SK-N-SH (cell line): ENCODE results near the gene AFF1. TPM values are rescaled to one million over a fixed set of nuclear protein-coding genes. Genes with fewer than 3 reads are reported as not detected.

ENCODE experiments used
- CTCF ChIA-PET: fragments of 300-600, 350-600 bp; formaldehyde crosslinking; extraction: SDS; loops from one replicate; lab custom pipeline; 2021; lab: Yijun Ruan, JAX
- POLR2A ChIA-PET: fragments of 350-600 bp; sonication (Branson Sonifier 250); formaldehyde crosslinking; extraction: SDS; loops from one replicate; lab custom pipeline; 2020; ENCODE audit warnings: antibody characterized with exemption, inconsistent platforms; lab: Yijun Ruan, JAX
- DNase-seq: peaks from one replicate; pipeline ENCODE4 v3.0.0; 2012
- H2AFZ ChIP-seq: fragments of 200-600 bp; sonication (generic); 2 replicates; pipeline ENCODE4 v1.8.1; 2016; ENCODE audit warnings: antibody characterized with exemption, mild to moderate bottlenecking, low read depth
- H3F3A ChIP-seq: fragments of 200-600 bp; sonication (generic); replicated peaks from 2 replicates; pipeline ENCODE3; 2016; ENCODE audit warnings: antibody characterized with exemption, mild to moderate bottlenecking; ENCODE audit not compliant: insufficient read depth
- H3K27ac ChIP-seq, 2 experiments: fragments of 200-500 bp in 1 of 2; fragments of 200-600 bp in 1 of 2; sonication (Bioruptor generic) in 1 of 2; sonication (generic), shearing (Covaris generic) in 1 of 2; 2 replicates each; pipeline versions ENCODE4 v1.5.1 to v1.6.1; 2014 to 2016; ENCODE audit warnings: low read depth in 2 of 2, inconsistent platforms in 1 of 2, low read length in 1 of 2, mild to moderate bottlenecking in 1 of 2, mixed read lengths in 1 of 2
- H3K27me3 ChIP-seq: fragments of 200-600 bp; sonication (generic), shearing (Covaris generic); 2 replicates; pipeline ENCODE4 v1.6.1; 2016; ENCODE audit warnings: mixed run types; ENCODE audit not compliant: insufficient read depth
- H3K36me3 ChIP-seq, 2 experiments: fragments of 200-500 bp in 1 of 2; fragments of 200-600 bp in 1 of 2; sonication (Bioruptor generic) in 1 of 2; sonication (generic) in 1 of 2; replicated peaks in 1 of 2; 2 replicates each; pipeline versions ENCODE3 to v1.5.1; 2014 to 2016; ENCODE audit warnings: low read length in 1 of 2, mild to moderate bottlenecking in 1 of 2; ENCODE audit not compliant: insufficient read depth in 2 of 2, control insufficient read depth in 1 of 2
- H3K4me1 ChIP-seq, 2 experiments: fragments of 200-500 bp in 1 of 2; fragments of 200-600 bp in 1 of 2; sonication (Bioruptor generic) in 1 of 2; sonication (generic), shearing (Covaris generic) in 1 of 2; 2 replicates each; pipeline versions ENCODE4 v1.5.1 to v1.6.1; 2014 to 2016; ENCODE audit warnings: low read depth in 1 of 2, low read length in 1 of 2, mixed run types in 1 of 2; ENCODE audit not compliant: insufficient read depth in 2 of 2, control insufficient read depth in 1 of 2
- H3K4me2 ChIP-seq: fragments of 200-600 bp; sonication (generic), shearing (Covaris generic); 2 replicates; pipeline ENCODE4 v1.6.1; 2017; ENCODE audit warnings: mixed run types
- H3K4me3 ChIP-seq, 2 experiments: fragments of 200-500 bp in 1 of 2; fragments of 200-600 bp in 1 of 2; sonication (Bioruptor generic) in 1 of 2; sonication (generic), shearing (Covaris generic) in 1 of 2; 2 replicates each; pipeline versions ENCODE4 v1.5.1 to v1.8.1; 2014 to 2016; ENCODE audit warnings: low read depth in 2 of 2, inconsistent platforms in 1 of 2, low read length in 1 of 2, mild to moderate bottlenecking in 1 of 2, mixed read lengths in 1 of 2, moderate library complexity in 1 of 2
- H3K79me2 ChIP-seq: fragments of 200-600 bp; sonication (generic); 2 replicates; pipeline ENCODE4 v1.8.1; 2017; ENCODE audit warnings: mild to moderate bottlenecking; ENCODE audit not compliant: insufficient read depth
- H3K9ac ChIP-seq: fragments of 200-600 bp; sonication (generic); 2 replicates; pipeline ENCODE4 v1.6.1; 2017; ENCODE audit warnings: mixed run types
- H3K9me2 ChIP-seq: fragments of 200-600 bp; sonication (generic); 2 replicates; pipeline ENCODE4 v1.6.1; 2017; ENCODE audit warnings: mixed run types
- H3K9me3 ChIP-seq: fragments of 200-600 bp; sonication (generic); 2 replicates; pipeline ENCODE4 v1.6.1; 2017; ENCODE audit warnings: mixed run types, mild to moderate bottlenecking, moderate library complexity
- H4K20me1 ChIP-seq: fragments of 200-600 bp; sonication (generic); 2 replicates; pipeline ENCODE4 v1.6.1; 2017; ENCODE audit warnings: mild to moderate bottlenecking, mixed run types; ENCODE audit not compliant: insufficient read depth
- ELF1 ChIP-seq: IDR thresholded peaks from 2 replicates; pipeline ENCODE4 v1.4.0; 2012
- FOXJ3 ChIP-seq: sonication (generic); formaldehyde crosslinking; IDR thresholded peaks from 2 replicates; pipeline ENCODE4 v1.5.1; 2020; ENCODE audit warnings: mild to moderate bottlenecking, missing genetic modification reagents
- GABPA ChIP-seq: IDR thresholded peaks from 2 replicates; pipeline ENCODE4 v1.4.0; 2012; ENCODE audit warnings: low read depth, mild to moderate bottlenecking
- GATA2 ChIP-seq: sonication (generic); formaldehyde crosslinking; IDR thresholded peaks from 2 replicates; pipeline ENCODE4 v1.5.0; 2020; ENCODE audit warnings: mild to moderate bottlenecking, missing genetic modification reagents
- IRF3 ChIP-seq: fragments of 150-350 bp; IDR thresholded peaks from 2 replicates; pipeline ENCODE4 v1.6.1; 2016; ENCODE audit warnings: mild to moderate bottlenecking, low read depth, low read length
- MXI1 ChIP-seq: IDR thresholded peaks from 2 replicates; pipeline ENCODE4 v1.6.1; 2012; ENCODE audit warnings: mild to moderate bottlenecking, low read depth, low read length, improper control_type of control experiment
- NRF1 ChIP-seq: IDR thresholded peaks from 2 replicates; pipeline ENCODE4 v1.6.1; 2012; ENCODE audit warnings: low read depth, mild to moderate bottlenecking, low read length
- POLR2AphosphoS5 ChIP-seq: IDR thresholded peaks from 2 replicates; pipeline ENCODE4 v1.6.1; 2012; ENCODE audit warnings: low read depth, low read length
- RCOR1 ChIP-seq: fragments of 150-350 bp; IDR thresholded peaks from 2 replicates; pipeline ENCODE4 v1.6.1; 2017; ENCODE audit warnings: antibody characterized with exemption, low read length
- ZBTB33 ChIP-seq: IDR thresholded peaks from 2 replicates; pipeline ENCODE4 v1.4.0; 2012; ENCODE audit warnings: low read depth, borderline replicate concordance
- WGBS: methylation state at CpG from one replicate; pipeline ENCODE4 v1.1.6; 2017; ENCODE audit warnings: low lambda C conversion rate; 5-methylcytosine and 5-hydroxymethylcytosine counted together
- polyA plus RNA-seq, 3 experiments: library from polyadenylated mRNA; depleted of rRNA; stranded (reverse); fragments of >200 nt; gene quantifications; 2 replicates each; pipeline ENCODE4 v1.2.3, GENCODE V29; 2012

The AFF1 gene
- polyA plus RNA-seq, 1 of the 3 experiments (the other 2 are of a cell fraction): 2.7 TPM

GRCh38 chr4:87051121-87051713, 116.4 kb downstream of the AFF1 start:
- CTCF ChIA-PET: interaction anchor here (0.6 to 1.0 kb wide), 2 partner anchors 27 to 43 kb away, joined by 3 read pairs; no protein-coding TSS in a partner anchor
- H3K9me3 ChIP-seq: no peaks in the 10 kb centered on the region
- DNase-seq: no peak
- H3K9me2 ChIP-seq: no peaks in the 10 kb centered on the region
- no peak overlapping the region for H3K9ac ChIP-seq
- H2AFZ ChIP-seq: no peak overlapping the region
- no peak overlapping the region for H3K4me3 ChIP-seq
- POLR2A ChIA-PET: no interaction called here
- no peak for TF ChIP-seq MXI1
- TF ChIP-seq IRF3: no peak
- whole genome bisulfite sequencing: 86% methylated on average over 10 of the region's 10 CpGs
- no peak overlapping the region for H3K27ac ChIP-seq
- no peak overlapping the region for H3K4me2 ChIP-seq
- H3K27me3 ChIP-seq: no peaks in the 10 kb centered on the region
- H3F3A ChIP-seq: no peaks in the 10 kb centered on the region
- peaks cover 2% of the 10 kb centered on the region for H3K79me2 ChIP-seq
- peaks cover 6 to 12% of the 10 kb centered on the region in 2 experiments for H3K36me3 ChIP-seq
- H4K20me1 ChIP-seq: no peaks in the 10 kb centered on the region
- H3K4me1 ChIP-seq: peaks cover 0 to 7% of the 10 kb centered on the region in 2 experiments; a peak in 1 of 4 replicates

GRCh38 chr4:87052615-87053014, 117.8 kb downstream of the AFF1 start:
- peaks cover under 1 to 3% of the 10 kb centered on the region in 2 experiments for H3K36me3 ChIP-seq

More at GRCh38 chr4:87052615-87053014, 117.8 kb downstream of the AFF1 start:
- H3K9me2 ChIP-seq: no peaks in the 10 kb centered on the region
- DNase-seq: no peak
- WGBS: 98% methylated on average over 4 of the region's 4 CpGs
- no peak for TF ChIP-seq ZBTB33
- no peak for TF ChIP-seq RCOR1
- TF ChIP-seq NRF1: no peak
- TF ChIP-seq GABPA: no peak
- TF ChIP-seq POLR2AphosphoS5: no peak
- TF ChIP-seq ELF1: no peak
- no peak for TF ChIP-seq GATA2 (CRISPR knock-in tag)
- TF ChIP-seq FOXJ3 (CRISPR knock-in tag): no peak
- no peak overlapping the region for H3K4me2 ChIP-seq
- no peaks in the 10 kb centered on the region for H3K27me3 ChIP-seq
- peaks cover 0 to 7% of the 10 kb centered on the region in 2 experiments; a peak in 1 of 4 replicates for H3K4me1 ChIP-seq
- H4K20me1 ChIP-seq: no peaks in the 10 kb centered on the region
- no peak overlapping the region for H3K27ac ChIP-seq
- no peaks in the 10 kb centered on the region for H3K9me3 ChIP-seq
- H3K4me3 ChIP-seq: no peak overlapping the region
- CTCF ChIA-PET: no interaction called here
- H3K79me2 ChIP-seq: peaks cover 6% of the 10 kb centered on the region
- POLR2A ChIA-PET: no interaction called here
- H2AFZ ChIP-seq: no peak overlapping the region
- no peak overlapping the region for H3K9ac ChIP-seq
- H3F3A ChIP-seq: no peaks in the 10 kb centered on the region
